Activated CD4-positive, alpha-beta memory T cell treated with anti-CD3 and anti-CD28 coated beads, Interleukin-2, amount 10 ng/mL, durations not matched to agents 7 days and 5 days (primary cell): ENCODE results near the gene COL5A1. TPM values are rescaled to one million over a fixed set of nuclear protein-coding genes. Genes with fewer than 3 reads are reported as not detected.

ENCODE experiments used
- CTCF ChIA-PET: fragments of 350-600 bp; sonication (Branson Sonifier 250); formaldehyde crosslinking; loops from one replicate; lab custom pipeline; 2021; ENCODE audit warnings: antibody characterized with exemption, inconsistent platforms; lab: Charles Lee
- POLR2A ChIA-PET: fragments of 350-600 bp; sonication (Branson Sonifier 250); formaldehyde crosslinking; loops from one replicate; lab custom pipeline; 2021; ENCODE audit warnings: antibody characterized with exemption; lab: Charles Lee
- DNase-seq: peaks from one replicate; pipeline ENCODE4 v3.0.0-alpha.2; 2020
- H3K27ac Mint-ChIP-seq: one replicate; pipeline ENCODE4 v1.8.0; 2021; ENCODE audit warnings: mild to moderate bottlenecking, mixed read lengths
- H3K27me3 Mint-ChIP-seq: one replicate; pipeline ENCODE4 v1.8.0; 2021; ENCODE audit warnings: mixed read lengths
- H3K36me3 Mint-ChIP-seq: one replicate; pipeline ENCODE4 v1.8.0; 2021; ENCODE audit warnings: low read depth, mixed read lengths
- H3K4me1 Mint-ChIP-seq: one replicate; pipeline ENCODE4 v1.8.0; 2021; ENCODE audit warnings: mixed read lengths
- H3K4me3 Mint-ChIP-seq: one replicate; pipeline ENCODE4 v1.8.0; 2021; ENCODE audit warnings: mild to moderate bottlenecking, mixed read lengths
- H3K9me3 Mint-ChIP-seq: one replicate; pipeline ENCODE4 v1.8.0; 2021; ENCODE audit warnings: mixed read lengths
- total RNA-seq, 2 experiments: library from RNA; stranded (reverse); gene quantifications; one replicate each; pipeline ENCODE4 v1.2.3, GENCODE V29; 2021

The COL5A1 gene
- total RNA-seq, 2 experiments from 2014 or later: 0.10 to 0.13 TPM

DNA sequence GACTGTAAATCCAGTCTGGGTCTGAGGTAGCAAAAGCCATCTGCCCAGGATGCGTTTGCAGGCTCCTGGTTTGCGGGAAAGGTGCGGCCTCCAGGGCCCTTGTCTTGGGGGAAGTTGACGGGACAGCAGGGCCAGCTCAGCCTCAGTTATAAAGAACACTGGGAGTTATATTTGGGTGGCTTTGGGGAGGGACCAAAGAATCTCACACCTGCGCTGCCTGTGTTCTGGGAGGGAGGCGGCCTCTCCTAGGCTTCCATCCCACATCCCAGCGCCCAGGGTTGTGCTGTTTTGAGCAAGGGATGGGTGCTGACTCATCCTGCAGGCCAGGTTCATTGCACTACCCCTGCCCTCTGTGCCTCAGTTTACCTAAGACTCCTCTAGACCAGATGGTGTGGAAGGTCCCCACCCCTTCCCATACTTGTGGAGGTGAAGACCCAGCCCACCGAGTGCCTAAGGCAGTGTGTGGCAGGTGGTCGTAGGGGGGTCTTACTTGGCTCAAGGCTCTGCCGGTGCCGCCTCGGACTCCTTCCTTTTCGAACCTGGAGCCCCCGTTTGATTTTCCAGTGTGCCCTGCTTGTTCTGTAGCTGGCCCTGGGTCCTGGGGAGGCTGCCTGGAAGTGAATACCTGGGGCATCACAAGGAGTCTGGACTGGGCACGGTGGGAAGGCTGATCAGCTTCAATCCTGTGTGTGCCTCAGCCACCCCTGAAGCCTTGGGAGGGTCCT, 199.7 kb downstream of the COL5A1 start:
- no peaks in the 10 kb centered on the region for H3K9me3 Mint-ChIP-seq
- H3K27ac Mint-ChIP-seq: no peak overlapping the region
- no peak overlapping the region for H3K4me3 Mint-ChIP-seq
- H3K4me1 Mint-ChIP-seq: no peaks in the 10 kb centered on the region
- ChIA-PET CTCF (no interaction called here), POLR2A (no interaction called here)
- DNase-seq: no peak
- no peaks in the 10 kb centered on the region for H3K36me3 Mint-ChIP-seq
- no peaks in the 10 kb centered on the region for H3K27me3 Mint-ChIP-seq

DNA sequence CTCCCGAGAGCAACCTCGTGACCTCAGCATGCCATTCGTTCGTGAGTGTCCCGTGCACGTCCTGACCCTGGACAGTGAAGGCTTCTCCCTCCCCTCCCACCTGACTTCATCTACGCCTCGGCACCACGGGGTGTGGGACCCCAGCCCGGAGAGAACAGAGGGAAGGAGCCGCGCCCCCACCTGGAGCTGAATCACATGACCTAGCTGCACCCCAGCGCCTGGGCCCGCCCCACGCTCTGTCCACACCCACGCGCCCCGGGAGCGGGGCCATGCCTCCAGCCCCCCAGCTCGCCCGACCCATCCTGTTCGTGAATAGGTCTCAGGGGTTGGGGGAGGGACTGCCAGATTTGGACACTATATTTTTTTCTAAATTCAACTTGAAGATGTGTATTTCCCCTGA, 200.7 kb downstream of the COL5A1 start:
- H3K4me3 Mint-ChIP-seq: no peak overlapping the region
- no peak for DNase-seq
- CTCF ChIA-PET: no interaction called here
- H3K27ac Mint-ChIP-seq: no peak overlapping the region
- POLR2A ChIA-PET: no interaction called here
- H3K36me3 Mint-ChIP-seq: no peaks in the 10 kb centered on the region
- no peaks in the 10 kb centered on the region for H3K27me3 Mint-ChIP-seq
- H3K4me1 Mint-ChIP-seq: no peaks in the 10 kb centered on the region
- no peaks in the 10 kb centered on the region for H3K9me3 Mint-ChIP-seq

DNA sequence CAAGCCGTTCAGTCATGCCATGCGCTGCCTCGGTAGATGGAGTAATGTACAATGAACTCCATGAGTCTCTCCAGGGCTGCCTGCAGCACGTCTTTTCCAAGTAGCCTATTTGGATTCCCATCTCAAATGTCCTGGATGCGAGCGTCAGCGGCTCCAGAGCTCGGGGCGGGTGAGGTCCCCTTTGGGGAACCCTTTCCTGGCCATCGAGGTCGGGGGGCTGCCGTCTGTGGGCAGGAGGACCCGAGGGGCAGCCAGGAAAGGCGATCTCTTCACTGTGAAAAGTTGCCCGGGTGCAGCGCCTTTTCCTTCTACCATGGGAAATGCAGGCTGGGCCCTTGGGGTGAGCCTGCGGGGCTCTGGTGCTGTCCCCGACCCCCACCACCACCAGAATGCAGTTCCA, 202.1 kb downstream of the COL5A1 start:
- Mint-ChIP-seq H3K4me1 (no peaks in the 10 kb centered on the region), H3K36me3 (no peaks in the 10 kb centered on the region), H3K4me3 (no peak overlapping the region), H3K27ac (no peak overlapping the region), H3K9me3 (no peaks in the 10 kb centered on the region), H3K27me3 (no peaks in the 10 kb centered on the region)
- CTCF ChIA-PET: no interaction called here
- no peak for DNase-seq
- POLR2A ChIA-PET: no interaction called here

DNA sequence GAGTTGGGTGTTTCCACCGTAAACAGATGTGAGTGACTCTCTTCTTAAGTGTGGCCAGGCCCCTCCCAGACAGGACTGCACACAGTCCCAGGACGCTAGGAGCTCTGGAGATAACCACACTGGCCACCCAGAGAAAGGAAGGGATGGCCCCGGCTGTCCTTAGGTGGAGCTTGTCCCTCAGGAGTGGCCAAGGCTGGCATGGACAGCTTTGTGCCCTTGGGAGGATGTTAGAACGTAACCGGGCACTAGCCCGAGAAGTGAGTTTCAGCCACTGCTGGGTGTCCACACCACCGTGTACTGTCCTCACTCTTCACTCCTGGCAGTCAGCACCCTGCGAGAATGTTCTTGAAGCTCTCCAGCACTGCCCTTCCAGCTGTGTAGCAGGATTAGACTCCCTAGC, 203.2 kb downstream of the COL5A1 start:
- H3K4me1 Mint-ChIP-seq: no peaks in the 10 kb centered on the region
- H3K27ac Mint-ChIP-seq: no peak overlapping the region
- H3K9me3 Mint-ChIP-seq: no peaks in the 10 kb centered on the region
- no peaks in the 10 kb centered on the region for H3K36me3 Mint-ChIP-seq
- DNase-seq: no peak
- H3K4me3 Mint-ChIP-seq: no peak overlapping the region
- POLR2A ChIA-PET: no interaction called here
- CTCF ChIA-PET: no interaction called here
- no peaks in the 10 kb centered on the region for H3K27me3 Mint-ChIP-seq

DNA sequence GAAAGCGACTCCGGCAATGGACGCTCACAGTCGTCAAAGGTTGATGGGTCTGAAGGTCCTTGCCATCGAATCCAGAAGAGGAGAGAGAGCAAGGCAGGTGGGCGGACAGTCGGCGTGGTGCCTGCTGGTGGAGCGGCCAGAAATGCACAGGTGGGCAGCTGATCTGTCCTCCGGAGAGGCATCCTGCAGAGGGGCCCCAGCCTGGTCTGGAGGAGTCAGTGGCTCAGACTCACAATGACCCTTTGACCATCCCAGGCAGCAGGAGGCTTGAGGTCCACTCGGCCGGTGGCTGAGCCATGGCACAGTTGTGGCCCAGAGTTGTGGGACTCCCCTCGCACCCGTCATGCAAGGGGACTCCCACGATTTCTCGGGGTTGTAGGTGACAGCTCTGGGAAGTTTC, 204.6 kb downstream of the COL5A1 start:
- ChIA-PET POLR2A (no interaction called here), CTCF (no interaction called here)
- no peaks in the 10 kb centered on the region for H3K4me1 Mint-ChIP-seq
- H3K4me3 Mint-ChIP-seq: no peak overlapping the region
- DNase-seq: no peak
- no peaks in the 10 kb centered on the region for H3K27me3 Mint-ChIP-seq
- no peaks in the 10 kb centered on the region for H3K9me3 Mint-ChIP-seq
- no peaks in the 10 kb centered on the region for H3K36me3 Mint-ChIP-seq
- H3K27ac Mint-ChIP-seq: no peak overlapping the region

DNA sequence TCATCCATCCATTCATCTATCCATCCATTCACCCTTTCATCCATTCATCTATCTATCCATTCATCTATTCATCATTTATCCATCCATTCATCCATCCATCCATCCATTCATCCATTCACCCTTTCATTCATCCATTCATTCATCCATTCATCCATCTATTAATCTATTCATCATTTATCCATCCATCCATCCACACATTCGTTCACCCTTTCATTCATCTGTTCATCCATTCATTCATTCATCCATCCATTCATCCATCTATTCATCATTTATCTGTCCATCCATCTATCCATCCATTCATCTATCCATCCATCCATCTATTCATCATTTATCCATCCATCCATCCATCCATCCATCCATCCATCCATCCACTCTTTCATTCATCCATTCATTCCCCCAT, 205.1 kb downstream of the COL5A1 start:
- DNase-seq: no peak
- POLR2A ChIA-PET: no interaction called here
- Mint-ChIP-seq H3K36me3 (no peaks in the 10 kb centered on the region), H3K4me1 (no peaks in the 10 kb centered on the region), H3K27ac (no peak overlapping the region), H3K9me3 (no peaks in the 10 kb centered on the region), H3K4me3 (no peak overlapping the region), H3K27me3 (no peaks in the 10 kb centered on the region)
- CTCF ChIA-PET: no interaction called here

DNA sequence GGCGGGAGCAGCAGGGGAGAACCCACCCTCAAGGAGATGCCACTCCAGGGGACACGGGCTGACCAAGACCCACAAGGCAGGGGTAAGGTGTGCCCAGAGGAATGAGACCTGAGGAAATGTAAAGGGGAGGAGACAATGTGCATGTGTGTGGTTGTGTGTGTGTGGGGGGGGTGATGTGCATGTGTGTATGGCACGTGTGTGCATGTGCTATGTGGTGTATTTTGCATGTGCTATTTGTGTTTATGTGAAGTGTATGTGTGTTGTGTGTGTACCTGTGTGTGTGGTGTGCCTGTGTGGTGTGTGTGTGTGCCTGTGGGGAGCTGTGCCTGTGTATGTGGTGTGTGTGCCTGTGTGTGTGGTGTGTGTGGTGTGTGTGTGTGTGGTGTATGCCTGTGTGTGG, 205.5 kb downstream of the COL5A1 start:
- POLR2A ChIA-PET: no interaction called here
- Mint-ChIP-seq H3K27ac (no peak overlapping the region), H3K4me3 (no peak overlapping the region), H3K9me3 (no peaks in the 10 kb centered on the region), H3K4me1 (no peaks in the 10 kb centered on the region), H3K27me3 (no peaks in the 10 kb centered on the region), H3K36me3 (no peaks in the 10 kb centered on the region)
- no peak for DNase-seq
- CTCF ChIA-PET: no interaction called here

DNA sequence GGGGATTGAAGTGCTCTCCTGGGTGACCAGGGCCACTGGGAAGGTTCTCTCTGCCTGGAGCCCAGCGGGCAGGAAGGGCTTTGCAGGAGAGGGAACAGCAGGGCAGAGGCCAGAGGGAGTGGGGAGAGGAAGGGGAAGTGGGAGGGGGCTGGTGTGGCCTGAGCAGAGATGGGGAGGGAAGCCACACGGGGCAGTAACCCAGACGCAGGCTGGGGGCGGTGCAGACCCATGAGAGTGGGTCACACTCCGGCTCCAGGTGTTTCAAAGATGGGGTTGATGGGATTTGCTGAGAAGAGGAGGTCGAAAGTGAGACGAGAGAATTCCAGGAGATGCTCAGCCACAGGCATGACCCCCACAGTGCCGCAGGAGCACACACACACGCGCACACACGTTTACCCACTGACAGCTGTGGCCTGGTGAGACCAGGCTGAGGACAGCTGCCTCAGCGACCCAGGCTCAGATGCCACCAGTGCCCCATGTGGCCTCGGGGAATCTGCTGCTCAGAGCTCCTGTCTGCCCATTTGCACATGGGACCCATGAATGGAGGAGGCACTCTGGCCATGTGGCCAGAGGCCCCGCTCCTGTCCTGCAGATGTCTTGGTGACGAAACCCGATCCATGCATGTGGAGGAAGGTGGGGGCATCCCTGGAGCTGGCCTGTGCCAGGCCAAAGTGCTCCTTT, 206.3 kb downstream of the COL5A1 start:
- no peaks in the 10 kb centered on the region for H3K36me3 Mint-ChIP-seq
- no peaks in the 10 kb centered on the region for H3K9me3 Mint-ChIP-seq
- POLR2A ChIA-PET: no interaction called here

DNA sequence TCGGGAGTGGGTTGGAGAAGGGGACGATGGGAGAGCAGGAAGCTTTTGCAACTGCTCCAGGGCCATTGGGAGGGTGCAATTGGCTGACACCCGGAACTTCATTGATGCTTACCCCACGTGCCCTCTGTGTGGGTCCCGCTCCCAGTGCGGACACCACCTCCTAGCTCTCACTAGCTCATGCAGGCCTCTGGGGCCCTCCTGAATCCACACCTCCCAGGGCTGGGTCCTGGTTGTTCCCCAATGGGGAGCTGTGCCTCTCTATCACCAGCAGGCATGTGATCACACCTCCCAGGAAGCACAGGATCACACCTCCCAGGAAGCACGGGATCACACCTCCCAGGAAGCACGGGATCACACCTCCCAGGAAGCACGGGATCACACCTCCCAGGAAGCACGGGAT, 206.9 kb downstream of the COL5A1 start:
- POLR2A ChIA-PET: no interaction called here
- H3K27ac Mint-ChIP-seq: no peak overlapping the region

More for the DNA sequence above, 206.3 kb downstream of the COL5A1 start:
- H3K27ac Mint-ChIP-seq: no peak overlapping the region
- CTCF ChIA-PET: no interaction called here
- H3K27me3 Mint-ChIP-seq: no peaks in the 10 kb centered on the region
- no peaks in the 10 kb centered on the region for H3K4me1 Mint-ChIP-seq
- DNase-seq: no peak
- no peak overlapping the region for H3K4me3 Mint-ChIP-seq

DNA sequence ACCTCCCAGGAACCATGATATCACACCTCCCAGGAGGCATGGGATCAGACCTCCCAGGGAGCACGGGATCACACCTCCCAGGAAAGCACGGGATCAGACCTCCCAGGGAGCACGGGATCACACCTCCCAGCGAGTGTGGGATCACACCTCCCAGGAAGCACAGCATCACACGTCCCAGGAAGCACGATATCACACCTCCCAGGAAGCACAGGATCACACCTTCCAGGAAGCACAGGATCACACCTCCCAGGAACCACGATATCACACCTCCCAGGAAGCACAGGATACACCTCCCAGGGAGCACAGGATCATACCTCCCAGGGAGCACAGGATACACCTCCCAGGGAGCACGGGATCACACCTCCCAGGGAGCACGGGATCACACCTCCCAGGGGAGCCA, 209.0 kb downstream of the COL5A1 start:
- H3K4me3 Mint-ChIP-seq: no peak overlapping the region
- H3K4me1 Mint-ChIP-seq: no peaks in the 10 kb centered on the region
- ChIA-PET POLR2A (no interaction called here), CTCF (no interaction called here)
- no peak overlapping the region for H3K27ac Mint-ChIP-seq
- H3K36me3 Mint-ChIP-seq: no peaks in the 10 kb centered on the region
- no peaks in the 10 kb centered on the region for H3K27me3 Mint-ChIP-seq
- DNase-seq: no peak
- H3K9me3 Mint-ChIP-seq: no peaks in the 10 kb centered on the region

More for the DNA sequence above, 206.9 kb downstream of the COL5A1 start:
- CTCF ChIA-PET: no interaction called here
- Mint-ChIP-seq H3K36me3 (no peaks in the 10 kb centered on the region), H3K4me1 (no peaks in the 10 kb centered on the region), H3K27me3 (no peaks in the 10 kb centered on the region), H3K4me3 (no peak overlapping the region), H3K9me3 (no peaks in the 10 kb centered on the region)
- no peak for DNase-seq

DNA sequence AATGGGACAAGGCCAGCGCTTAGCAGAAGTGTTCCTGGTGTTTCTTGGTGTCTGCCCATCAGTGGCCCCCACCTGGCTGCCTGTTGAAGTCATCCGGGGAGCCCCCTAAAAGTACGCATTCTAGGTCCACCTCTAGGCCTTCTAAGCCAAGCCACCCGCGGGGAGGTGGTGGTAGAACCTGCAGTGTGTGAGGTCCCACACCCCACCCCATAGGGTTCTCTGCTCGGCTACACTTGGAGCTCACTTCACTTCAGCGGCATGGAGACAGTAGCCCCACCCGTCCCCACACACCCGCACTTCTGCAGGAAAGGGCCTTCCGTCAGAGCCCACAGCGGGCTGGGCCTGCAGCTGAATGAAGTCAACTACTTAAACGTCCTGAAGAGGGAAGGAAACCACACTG, 209.4 kb downstream of the COL5A1 start:
- ChIA-PET CTCF (no interaction called here), POLR2A (no interaction called here)
- Mint-ChIP-seq H3K27me3 (no peaks in the 10 kb centered on the region), H3K4me3 (no peak overlapping the region), H3K9me3 (no peaks in the 10 kb centered on the region), H3K36me3 (no peaks in the 10 kb centered on the region), H3K4me1 (no peaks in the 10 kb centered on the region), H3K27ac (no peak overlapping the region)
- no peak for DNase-seq

DNA sequence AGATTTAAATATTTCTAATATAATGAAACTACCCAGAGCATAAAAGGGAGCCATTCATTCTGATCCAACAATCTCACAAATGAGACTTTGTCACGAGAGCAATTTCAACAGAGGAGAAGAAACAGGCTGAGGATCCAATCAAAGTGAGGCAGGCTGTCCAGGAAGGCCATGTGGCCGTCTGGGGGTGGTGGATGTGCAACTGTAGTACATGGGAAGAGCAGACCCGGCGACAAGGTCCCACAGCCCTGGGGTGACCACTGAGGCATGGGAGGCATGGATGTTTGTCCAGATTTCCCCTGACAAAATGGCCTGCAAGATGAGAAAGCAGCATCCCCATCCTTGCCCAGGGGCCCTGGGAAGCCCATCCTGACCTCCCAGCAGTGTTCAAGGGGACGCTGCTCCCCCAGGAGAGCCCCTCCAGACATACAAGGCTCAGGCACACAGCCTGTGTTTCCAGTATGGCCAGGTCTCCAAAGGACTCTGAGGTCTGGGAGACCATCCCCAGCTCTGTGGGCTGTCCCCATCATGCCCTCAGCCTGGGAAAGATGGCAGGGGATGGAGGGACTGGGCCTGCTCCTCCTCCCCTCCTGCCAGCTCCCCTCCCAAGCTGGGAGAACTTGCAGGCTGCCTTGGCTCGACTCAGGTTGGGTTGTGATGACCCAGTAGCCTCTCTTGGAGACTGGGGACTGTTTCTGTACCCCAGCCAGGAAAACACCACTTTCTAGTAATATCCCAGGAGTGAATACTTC, 211.5 kb downstream of the COL5A1 start:
- Mint-ChIP-seq H3K27ac (no peak overlapping the region), H3K4me3 (no peak overlapping the region), H3K4me1 (peaks cover 7% of the 10 kb centered on the region), H3K9me3 (no peaks in the 10 kb centered on the region), H3K36me3 (no peaks in the 10 kb centered on the region), H3K27me3 (peaks cover 6% of the 10 kb centered on the region)
- POLR2A ChIA-PET: no interaction called here
- CTCF ChIA-PET: no interaction called here
- DNase-seq: no peak

DNA sequence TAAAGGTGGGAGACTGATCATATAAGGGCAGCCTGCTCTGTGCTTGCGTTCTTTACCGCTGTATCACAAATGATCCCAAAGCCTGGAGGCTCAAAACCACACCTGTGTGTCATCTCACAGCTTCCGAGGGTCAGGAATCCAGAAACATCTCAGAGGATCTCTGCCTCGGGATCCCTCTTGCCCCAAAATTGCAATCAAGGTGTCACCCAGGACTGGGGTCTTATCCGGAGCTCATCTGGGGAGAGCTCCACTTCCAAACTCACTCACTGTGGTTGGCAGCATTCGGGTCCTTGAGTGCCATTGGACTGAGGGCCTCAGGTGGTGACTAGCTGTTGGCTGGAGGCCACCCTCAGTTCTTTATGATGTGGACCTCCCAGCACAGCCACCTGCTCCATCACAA, 212.3 kb downstream of the COL5A1 start:
- no peak overlapping the region for H3K27ac Mint-ChIP-seq

More for the DNA sequence above, 212.3 kb downstream of the COL5A1 start:
- Mint-ChIP-seq H3K9me3 (no peaks in the 10 kb centered on the region), H3K36me3 (no peaks in the 10 kb centered on the region), H3K4me3 (no peak overlapping the region), H3K27me3 (peaks cover 6% of the 10 kb centered on the region), H3K4me1 (peaks cover 9% of the 10 kb centered on the region)
- ChIA-PET POLR2A (no interaction called here), CTCF (no interaction called here)
- no peak for DNase-seq
